Activated B cell treated with CpG ODN at 0.5 μM for 24 hours (primary cell): ENCODE results near the gene TTBK1. TPM values are rescaled to one million over a fixed set of nuclear protein-coding genes. Genes with fewer than 3 reads are reported as not detected.

Experiments used
- ATAC-seq: fragments of 200-7000 bp; cut with Tn5 transposase; one replicate; pipeline ENCODE4 v1.10.0; 2021; ENCODE audit warnings: low read depth, mild to moderate bottlenecking, moderate library complexity
- CTCF ChIA-PET: fragments of 350-600 bp; sonication (Branson Sonifier 250); formaldehyde crosslinking; loops from one replicate; lab custom pipeline; 2021; ENCODE audit warnings: antibody characterized with exemption; lab: Charles Lee
- POLR2A ChIA-PET: fragments of 350-600 bp; sonication (Branson Sonifier 250); formaldehyde crosslinking; loops from one replicate; lab custom pipeline; 2021; ENCODE audit warnings: antibody characterized with exemption; lab: Charles Lee
- DNase-seq: peaks from one replicate; pipeline ENCODE4 v3.0.0; 2022
- H3K27ac Mint-ChIP-seq: one replicate; pipeline ENCODE4 v1.8.0; 2020; ENCODE audit warnings: mixed read lengths
- H3K27me3 Mint-ChIP-seq: one replicate; pipeline ENCODE4 v1.8.0; 2021; ENCODE audit warnings: mixed read lengths
- H3K36me3 Mint-ChIP-seq: one replicate; pipeline ENCODE4 v1.8.0; 2021; ENCODE audit warnings: low read depth, mixed read lengths
- H3K4me1 Mint-ChIP-seq: one replicate; pipeline ENCODE4 v1.8.0; 2021; ENCODE audit warnings: mixed read lengths
- H3K4me3 Mint-ChIP-seq: one replicate; pipeline ENCODE4 v1.8.0; 2020; ENCODE audit warnings: mild to moderate bottlenecking, mixed read lengths
- H3K9me3 Mint-ChIP-seq: one replicate; pipeline ENCODE4 v1.8.0; 2020; ENCODE audit warnings: mixed read lengths
- CTCF ChIP-seq: fragments of 200-600 bp; IDR thresholded peaks from one replicate; pipeline ENCODE4 v1.8.0; 2022; ENCODE audit warnings: antibody characterized with exemption, mild to moderate bottlenecking
- intact Hi-C: fragments of 100-400 bp; cut with micrococcal nuclease; formaldehyde crosslinking; loops from one replicate; pipeline ENCODE4 v1.15.1; 2024
- total RNA-seq: library from RNA; stranded (reverse); gene quantifications from 2 replicates; pipeline ENCODE4 v1.2.3, GENCODE V29; 2022

Gene TTBK1
- total RNA-seq, 1 donor from 2014 or later, result 0.13 TPM

GRCh38 chr6:43308990-43309477 is 65.8 kb downstream of the TTBK1 start:
- no peak for TF ChIP-seq CTCF
- Mint-ChIP-seq H3K27me3 (no peaks in the 10 kb centered on the region), H3K4me1 (peaks cover 59% of the 10 kb centered on the region), H3K4me3 (peak overlapping the region; percentile 90), H3K9me3 (peaks cover 2% of the 10 kb centered on the region), H3K27ac (peak overlapping the region; percentile 69), H3K36me3 (peaks cover 2% of the 10 kb centered on the region)
- no peak for ATAC-seq
- no peak for DNase-seq
- intact Hi-C loops, result loop anchor here (1.0 to 2.0 kb wide), 9 partner anchors 9 to 197 kb away; partner anchors contain the start of gene ZNF318
- CTCF ChIA-PET, result interaction anchor here (0.8 to 2.7 kb wide), 20 partner anchors 9 to 118 kb away, joined by 3 to 52 read pairs (median 8); partner anchors contain the start of genes ABCC10, DNPH1 and SLC22A7
- POLR2A ChIA-PET, result interaction anchor here (0.6 to 3.5 kb wide), 15 partner anchors 9 to 563 kb away, joined by 3 to 22 read pairs (median 4); partner anchors contain the start of genes ABCC10 and TBCC

GRCh38 chr6:43310134-43310533 is 66.9 kb downstream of the TTBK1 start:
- Mint-ChIP-seq H3K4me1 (peaks cover 70% of the 10 kb centered on the region), H3K4me3 (peak overlapping the region; percentile 28), H3K9me3 (peaks cover 2% of the 10 kb centered on the region), H3K27ac (no peak overlapping the region), H3K36me3 (peaks cover 7% of the 10 kb centered on the region), H3K27me3 (no peaks in the 10 kb centered on the region)
- DNase-seq (no peak), ATAC-seq (no peak)
- intact Hi-C loops, result no loop called here
- POLR2A ChIA-PET, result interaction anchor here (1.1 to 3.5 kb wide), 3 partner anchors 8 to 88 kb away, joined by 3 to 22 read pairs (median 14); no protein-coding TSS in a partner anchor
- no peak for TF ChIP-seq CTCF
- CTCF ChIA-PET, result interaction anchor here (1.9 to 2.6 kb wide), 2 partner anchors 11 to 26 kb away, joined by 8 to 52 read pairs; no protein-coding TSS in a partner anchor

GRCh38 chr6:43310624-43311023 is 67.3 kb downstream of the TTBK1 start:
- ATAC-seq, result no peak

GRCh38 chr6:43311666-43312065 is 68.4 kb downstream of the TTBK1 start:
- Mint-ChIP-seq H3K27me3 (no peaks in the 10 kb centered on the region), H3K27ac (peak overlapping the region; percentile 46), H3K36me3 (peaks cover 15% of the 10 kb centered on the region), H3K9me3 (peaks cover 2% of the 10 kb centered on the region), H3K4me3 (no peak overlapping the region), H3K4me1 (peaks cover 83% of the 10 kb centered on the region)
- ChIA-PET POLR2A (interaction anchor here (0.6 to 2.1 kb wide), 9 partner anchors 9 to 432 kb away, joined by 3 to 11 read pairs (median 3); partner anchors contain the start of gene RPL7L1), CTCF (interaction anchor here (0.7 kb wide), 1 partner anchor 279 kb away, joined by 3 read pairs; no protein-coding TSS in a partner anchor)
- intact Hi-C loops, result no loop called here
- DNase-seq (no peak), ATAC-seq (no peak)
- no peak for TF ChIP-seq CTCF

More at GRCh38 chr6:43310624-43311023, 67.3 kb downstream of the TTBK1 start:
- Mint-ChIP-seq H3K27me3 (no peaks in the 10 kb centered on the region), H3K27ac (no peak overlapping the region), H3K4me1 (peaks cover 74% of the 10 kb centered on the region), H3K4me3 (no peak overlapping the region), H3K36me3 (peaks cover 10% of the 10 kb centered on the region), H3K9me3 (peaks cover 2% of the 10 kb centered on the region)
- POLR2A ChIA-PET, result interaction anchor here (0.9 kb wide), 1 partner anchor 57 kb away, joined by 3 read pairs; no protein-coding TSS in a partner anchor
- CTCF ChIA-PET, result no interaction called here
- intact Hi-C loops, result no loop called here
- no peak for DNase-seq
- TF ChIP-seq CTCF, result no peak

GRCh38 chr6:43313813-43314212 is 70.5 kb downstream of the TTBK1 start:
- H3K36me3 Mint-ChIP-seq, result peaks cover 20% of the 10 kb centered on the region
- CTCF ChIA-PET, result interaction anchor here (0.9 to 1.5 kb wide), 2 partner anchors 20 to 84 kb away, joined by 3 to 5 read pairs; no protein-coding TSS in a partner anchor
- H3K4me3 Mint-ChIP-seq, result no peak overlapping the region
- H3K27ac Mint-ChIP-seq, result peak overlapping the region; percentile 62
- ATAC-seq (no peak), DNase-seq (no peak)
- POLR2A ChIA-PET, result interaction anchor here (1.5 to 2.8 kb wide), 3 partner anchors 8 to 24 kb away, joined by 8 to 13 read pairs (median 8); no protein-coding TSS in a partner anchor
- H3K9me3 Mint-ChIP-seq, result peaks cover 2% of the 10 kb centered on the region
- peaks cover 91% of the 10 kb centered on the region for H3K4me1 Mint-ChIP-seq
- no peak for TF ChIP-seq CTCF
- H3K27me3 Mint-ChIP-seq, result no peaks in the 10 kb centered on the region
- intact Hi-C loops, result no loop called here
